Gastroesophageal sphincter (tissue), 3 donors: ENCODE data around the gene RPS6KC1.

ENCODE experiments used
- CTCF ChIP-seq, 4 experiments: fragments of 200-600 bp in 2 of 4; fragments of 450-650 bp in 2 of 4; sonication (generic) in 1 of 4; IDR thresholded peaks; one replicate each; pipeline ENCODE4 v1.5.1; 2017 to 2019; ENCODE audit warnings: antibody characterized with exemption in 4 of 4, mild to moderate bottlenecking in 2 of 4, moderate library complexity in 2 of 4
- EP300 ChIP-seq: sonication (generic); formaldehyde crosslinking; IDR thresholded peaks from one replicate; pipeline ENCODE4 v1.6.1; 2017; ENCODE audit warnings: antibody characterized with exemption, mild to moderate bottlenecking

GRCh38 chr1:213171711-213172110 is 120.7 kb downstream of the RPS6KC1 start:
- no peak for TF ChIP-seq CTCF (IDR thresholded peaks at IDR 0.05)
- no peak for TF ChIP-seq EP300
